PC-9 (cell line): Measurements from ENCODE around the gene ZBTB7C. TPM values are rescaled to one million over a fixed set of nuclear protein-coding genes. Genes with fewer than 3 reads are reported as not detected.

Experiments
- BruUV-seq: library from RNA; stranded (reverse); fragments of 400-500 nt; replicated peaks from 2 replicates; lab custom pipeline; 2021; lab: Mats Ljungman, UMichigan
- CTCF ChIA-PET: fragments of 300-600 bp; sonication (Branson Sonifier 250); formaldehyde crosslinking; loops from one replicate; lab custom pipeline; 2022; ENCODE audit warnings: antibody characterized with exemption; lab: Charles Lee
- POLR2A ChIA-PET: fragments of 300-600 bp; sonication (Branson Sonifier 250); formaldehyde crosslinking; loops from one replicate; lab custom pipeline; 2022; ENCODE audit warnings: antibody characterized with exemption; ENCODE audit not compliant: unreplicated experiment; lab: Charles Lee
- DNase-seq, 2 experiments: peaks; one replicate each; pipeline versions ENCODE4 v3.0.0 to v3.0.0-alpha.2; 2015 to 2022; ENCODE audit warnings: mixed read lengths in 1 of 2
- H2AFZ ChIP-seq: fragments of 200-600 bp; sonication (generic); 2 replicates; pipeline ENCODE4 v1.8.1; 2017; ENCODE audit warnings: antibody characterized with exemption
- H3F3A ChIP-seq: fragments of 200-600 bp; sonication (generic); 2 replicates; pipeline ENCODE4 v1.8.1; 2017; ENCODE audit warnings: antibody characterized with exemption, mild to moderate bottlenecking, low read depth; ENCODE audit not compliant: insufficient read depth
- H3K27ac ChIP-seq: fragments of 200-600 bp; sonication (generic); 2 replicates; pipeline ENCODE4 v1.6.1; 2016; ENCODE audit warnings: mixed run types
- H3K27me3 ChIP-seq: fragments of 200-600 bp; sonication (generic); 2 replicates; pipeline ENCODE4 v1.6.1; 2016; ENCODE audit warnings: low read depth, mixed run types; ENCODE audit not compliant: insufficient read depth
- H3K36me3 ChIP-seq: fragments of 200-600 bp; sonication (generic); 2 replicates; pipeline ENCODE4 v1.6.1; 2016; ENCODE audit warnings: low read depth, mixed run types
- H3K4me1 ChIP-seq: fragments of 200-600 bp; sonication (generic); replicated peaks from 2 replicates; pipeline ENCODE4 v1.6.1; 2016; ENCODE audit warnings: mixed run types; ENCODE audit not compliant: insufficient read depth
- H3K4me2 ChIP-seq: fragments of 200-600 bp; sonication (generic); 2 replicates; pipeline ENCODE4 v1.6.1; 2017; ENCODE audit warnings: mixed run types
- H3K4me3 ChIP-seq: fragments of 200-600 bp; sonication (generic); 2 replicates; pipeline ENCODE4 v1.6.1; 2016; ENCODE audit warnings: mixed run types
- H3K79me2 ChIP-seq: fragments of 200-600 bp; sonication (generic); 2 replicates; pipeline ENCODE4 v1.6.1; 2017; ENCODE audit warnings: low read depth, mixed run types
- H3K9me2 ChIP-seq: fragments of 200-600 bp; sonication (generic); 2 replicates; pipeline ENCODE4 v1.8.1; 2017; ENCODE audit warnings: mild to moderate bottlenecking; ENCODE audit not compliant: insufficient read depth
- H3K9me3 ChIP-seq: fragments of 200-600 bp; sonication (generic); 2 replicates; pipeline ENCODE4 v1.8.1; 2016; ENCODE audit warnings: low read depth; ENCODE audit not compliant: insufficient read depth
- H4K20me1 ChIP-seq: fragments of 200-600 bp; sonication (generic); 2 replicates; pipeline ENCODE4 v1.8.1; 2017; ENCODE audit not compliant: insufficient read depth
- EZH2 ChIP-seq: fragments of 200-600 bp; sonication (generic); IDR thresholded peaks from 2 replicates; pipeline ENCODE4 v1.8.0; 2017; ENCODE audit warnings: antibody characterized with exemption, low read depth
- intact Hi-C: fragments of 100-400 bp; cut with micrococcal nuclease; formaldehyde crosslinking; loops from one replicate; pipeline ENCODE4 v1.10.0; 2022; ENCODE audit not compliant: unreplicated experiment
- total RNA-seq: library from RNA; stranded (reverse); gene quantifications from 2 replicates; pipeline ENCODE4 v1.2.3, GENCODE V29; 2021
- TF ChIP-seq, protein P1 (sequence below): fragments of 200-600 bp; sonication (generic); conservative IDR thresholded peaks from 2 replicates; pipeline ENCODE4 v1.6.1; 2017; ENCODE audit warnings: mixed run types, antibody characterized with exemption, mild to moderate bottlenecking, moderate library complexity

Gene ZBTB7C
- total RNA-seq, 1 experiment from 2014 or later: not detected

GRCh38 chr18:48019557-48020325 lies 389.4 kb downstream of the ZBTB7C start:
- no peak overlapping the region for H3K4me2 ChIP-seq
- H3K79me2 ChIP-seq: no peaks in the 10 kb centered on the region
- H3K36me3 ChIP-seq: no peaks in the 10 kb centered on the region
- BruUV-seq: no TSS peak
- H3K27ac ChIP-seq: no peak overlapping the region
- H3K9me3 ChIP-seq: no peaks in the 10 kb centered on the region
- intact Hi-C loops: loop anchor here (5.0 kb wide), 2 partner anchors 448 to 643 kb away; no protein-coding TSS in a partner anchor
- H3K4me3 ChIP-seq: no peak overlapping the region
- no peak overlapping the region for H2AFZ ChIP-seq
- ChIA-PET POLR2A (no interaction called here), CTCF (interaction anchor here (0.6 kb wide), 1 partner anchor 69 kb away, joined by 3 read pairs; no protein-coding TSS in a partner anchor)
- TF ChIP-seq EZH2: no peak
- TF ChIP-seq, protein P1, sequence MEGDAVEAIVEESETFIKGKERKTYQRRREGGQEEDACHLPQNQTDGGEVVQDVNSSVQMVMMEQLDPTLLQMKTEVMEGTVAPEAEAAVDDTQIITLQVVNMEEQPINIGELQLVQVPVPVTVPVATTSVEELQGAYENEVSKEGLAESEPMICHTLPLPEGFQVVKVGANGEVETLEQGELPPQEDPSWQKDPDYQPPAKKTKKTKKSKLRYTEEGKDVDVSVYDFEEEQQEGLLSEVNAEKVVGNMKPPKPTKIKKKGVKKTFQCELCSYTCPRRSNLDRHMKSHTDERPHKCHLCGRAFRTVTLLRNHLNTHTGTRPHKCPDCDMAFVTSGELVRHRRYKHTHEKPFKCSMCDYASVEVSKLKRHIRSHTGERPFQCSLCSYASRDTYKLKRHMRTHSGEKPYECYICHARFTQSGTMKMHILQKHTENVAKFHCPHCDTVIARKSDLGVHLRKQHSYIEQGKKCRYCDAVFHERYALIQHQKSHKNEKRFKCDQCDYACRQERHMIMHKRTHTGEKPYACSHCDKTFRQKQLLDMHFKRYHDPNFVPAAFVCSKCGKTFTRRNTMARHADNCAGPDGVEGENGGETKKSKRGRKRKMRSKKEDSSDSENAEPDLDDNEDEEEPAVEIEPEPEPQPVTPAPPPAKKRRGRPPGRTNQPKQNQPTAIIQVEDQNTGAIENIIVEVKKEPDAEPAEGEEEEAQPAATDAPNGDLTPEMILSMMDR: no peak
- H3K9me2 ChIP-seq: no peaks in the 10 kb centered on the region
- H3K27me3 ChIP-seq: peaks cover 10% of the 10 kb centered on the region; the same call in 1 of the 2 replicates
- no peak for DNase-seq
- peaks cover 11% of the 10 kb centered on the region; the same call in 1 of the 2 replicates for H3F3A ChIP-seq
- no peaks in the 10 kb centered on the region; the same call in 1 of the 2 replicates for H4K20me1 ChIP-seq
- H3K4me1 ChIP-seq: peaks cover 15% of the 10 kb centered on the region

DNA sequence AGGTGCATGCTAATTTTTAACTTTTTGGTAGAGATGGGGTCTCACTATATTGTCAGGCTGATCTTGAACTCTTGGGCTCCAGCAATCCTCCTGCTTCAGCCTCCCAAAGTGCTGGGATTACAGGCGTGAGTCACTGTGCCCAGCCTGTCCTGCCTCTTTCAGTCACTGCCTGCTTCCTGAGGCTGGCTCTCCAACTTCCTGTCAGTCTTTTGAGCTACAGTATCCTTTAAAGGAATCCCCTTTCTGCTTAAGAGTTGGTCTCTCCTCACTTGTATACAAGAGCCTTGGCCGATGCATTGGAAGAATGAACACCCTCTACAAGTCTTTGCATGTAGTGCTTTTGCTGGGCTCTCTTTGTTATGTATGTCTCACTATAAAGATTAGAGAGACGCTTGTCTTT lies 390.3 kb downstream of the ZBTB7C start:
- BruUV-seq: no TSS peak
- Histone ChIP-seq H3K9me2 (no peaks in the 10 kb centered on the region), H2AFZ (no peak overlapping the region), H3K4me2 (no peak overlapping the region), H3K36me3 (no peaks in the 10 kb centered on the region), H3K4me3 (no peak overlapping the region), H3K27ac (no peak overlapping the region), H3K79me2 (no peaks in the 10 kb centered on the region), H3K4me1 (peaks cover 11% of the 10 kb centered on the region), H3K27me3 (peaks cover 10% of the 10 kb centered on the region; the same call in 1 of the 2 replicates), H4K20me1 (no peaks in the 10 kb centered on the region; the same call in 1 of the 2 replicates), H3F3A (peaks cover 10% of the 10 kb centered on the region; the same call in 1 of the 2 replicates), H3K9me3 (no peaks in the 10 kb centered on the region)
- no peak for TF ChIP-seq EZH2
- DNase-seq: no peak
- intact Hi-C loops: no loop called here
- ChIA-PET POLR2A (no interaction called here), CTCF (no interaction called here)

- DNase-seq: no peak
- peaks cover 10% of the 10 kb centered on the region; the same call in 1 of the 2 replicates for H3K27me3 ChIP-seq
- BruUV-seq: no TSS peak
- POLR2A ChIA-PET: no interaction called here
- H4K20me1 ChIP-seq: no peaks in the 10 kb centered on the region
- H3K79me2 ChIP-seq: no peaks in the 10 kb centered on the region
- intact Hi-C loops: no loop called here
- H2AFZ ChIP-seq: no peak overlapping the region
- no peaks in the 10 kb centered on the region for H3K9me3 ChIP-seq
- no peaks in the 10 kb centered on the region for H3F3A ChIP-seq
- H3K27ac ChIP-seq: no peak overlapping the region
- H3K4me1 ChIP-seq: no peaks in the 10 kb centered on the region
- H3K4me2 ChIP-seq: no peak overlapping the region
- CTCF ChIA-PET: no interaction called here
- H3K36me3 ChIP-seq: no peaks in the 10 kb centered on the region
- H3K4me3 ChIP-seq: no peak overlapping the region
- no peak for TF ChIP-seq EZH2
- TF ChIP-seq, protein P1: no peak
- no peaks in the 10 kb centered on the region for H3K9me2 ChIP-seq
These were observed 391.5 kb downstream of the ZBTB7C start for GRCh38 chr18:48017635-48018034.
